ENCODE measurements around the gene FBXL19. TPM values are rescaled to one million over a fixed set of nuclear protein-coding genes. Genes with fewer than 3 reads are reported as not detected.
A peak's percentile ranks its signal among the peaks of the same experiment; 100 is the strongest.

The FBXL19 gene
- total and polyA plus RNA-seq, 4 donors = 0.31 to 4.8 (median 2.7) TPM

- no peak for TF ChIP-seq ATF3 (IDR thresholded peaks at IDR 0.05)
Measured at GRCh38 chr16:30893417-30893743, 30.0 kb upstream of the FBXL19 start (continued).

- DNase-seq (ENCODE audit: low spot score) = peak; percentile 91
- Histone ChIP-seq H3K27ac (ENCODE audit: low read depth in 1 of 2, low read length in 2 of 2) (peak within 1 kb of the TSS; percentile 88 to 93), H3K36me3 (ENCODE audit: control insufficient read depth in 4 of 4, insufficient read depth in 3 of 4, low read depth in 1 of 4, low read length in 3 of 4) (peaks cover 0 to 3% (median under 1%) of the 10 kb centered on the region in 4 donors), H3K4me3 (ENCODE audit: low read depth in 1 of 3, low read length in 3 of 3) (peak within 1 kb of the TSS; percentile 79 to 93 (median 92)), H3K9ac (ENCODE audit: low read depth in 1 of 2, low read length in 2 of 2) (peak within 1 kb of the TSS; percentile 74 to 95), H3K4me1 (ENCODE audit: control insufficient read depth in 4 of 4, insufficient read depth in 4 of 4, low read length in 3 of 4) (peaks cover 9 to 28% (median 24%) of the 10 kb centered on the region in 4 donors), H3K9me3 (ENCODE audit: control insufficient read depth in 4 of 4, low read length in 3 of 4) (no peaks in the 10 kb centered on the region), H3K27me3 (ENCODE audit: control insufficient read depth in 4 of 4, insufficient read depth in 4 of 4, low read length in 3 of 4) (no peaks in the 10 kb centered on the region)
- TF ChIP-seq CTCF (IDR thresholded peaks at IDR 0.05; ENCODE audit: low read depth, low read length, missing input control) (peak; percentile 33), HNF4A (conservative IDR thresholded peaks at IDR 0.05) (no peak)
- WGBS = under 1% methylated on average over 97 of the region's 97 CpGs
Measured at GRCh38 chr16:30893744-30894539, 29.4 kb upstream of the FBXL19 start, which contains the start of gene BCL7C. Gene BCL7C, minus strand, starts transcription at chr16:30894077. Its CDS starts 133 bp downstream, at chr16:30893944.

- H3K9ac ChIP-seq (ENCODE audit: low read depth in 1 of 2, low read length in 2 of 2) = peak overlapping the region in 1 of 2 donors; percentile 40
- H3K27ac ChIP-seq (ENCODE audit: low read depth in 1 of 2, low read length in 2 of 2) = peak overlapping the region; percentile 88 to 93
- TF ChIP-seq YY1 (IDR thresholded peaks at IDR 0.05) (no peak), ATF3 (IDR thresholded peaks at IDR 0.05) (no peak), NR2F2 (IDR thresholded peaks at IDR 0.05) (no peak), ZBTB33 (IDR thresholded peaks at IDR 0.05) (no peak), RAD21 (IDR thresholded peaks at IDR 0.05) (no peak)
- peaks cover 9 to 28% (median 24%) of the 10 kb centered on the region in 4 donors for H3K4me1 ChIP-seq (ENCODE audit: control insufficient read depth in 4 of 4, insufficient read depth in 4 of 4, low read length in 3 of 4)
- no peaks in the 10 kb centered on the region for H3K9me3 ChIP-seq (ENCODE audit: control insufficient read depth in 4 of 4, low read length in 3 of 4)
- peak overlapping the region; percentile 61 to 79 (median 70) for H3K4me3 ChIP-seq (ENCODE audit: low read depth in 1 of 3, low read length in 3 of 3)
- no peak for DNase-seq (ENCODE audit: low spot score)
- 44% methylated on average over 16 of the region's 16 CpGs for WGBS
- H3K36me3 ChIP-seq (ENCODE audit: control insufficient read depth in 4 of 4, insufficient read depth in 3 of 4, low read depth in 1 of 4, low read length in 3 of 4) = no peaks in the 10 kb centered on the region
- H3K27me3 ChIP-seq (ENCODE audit: control insufficient read depth in 4 of 4, insufficient read depth in 4 of 4, low read length in 3 of 4) = no peaks in the 10 kb centered on the region
Measured at GRCh38 chr16:30894540-30895368, 28.6 kb upstream of the FBXL19 start.
